Uterine smooth muscle cell (primary cell): ENCODE data around the gene CMBL. TPM values are rescaled to one million over a fixed set of nuclear protein-coding genes. Genes with fewer than 3 reads are reported as not detected.

Source experiments
- total RNA-seq: library from RNA; depleted of rRNA; stranded (reverse); fragments of >200 nt; gene quantifications from 2 replicates; pipeline ENCODE4 v1.2.3, GENCODE V29; 2014

The CMBL gene
- total RNA-seq: 8.7 and 14.0 TPM in 2 replicates

GRCh38 chr5:10307206-10308148 lies at the start of gene CMBL:
TSS of gene CMBL (minus strand) at chr5:10307902. CDS start at chr5:10290762, 17,140 bp downstream.

GRCh38 chr5:10353241-10354047 lies 45.7 kb upstream of the CMBL start, which contains the start of gene MARCHF6:
TSS of gene MARCHF6 (plus strand) at chr5:10353695. CDS start at chr5:10353899, 204 bp downstream.

GRCh38 chr5:10249948-10250805 lies 57.5 kb downstream of the CMBL start, which contains the start of gene CCT5:
TSS of gene CCT5 (plus strand) at chr5:10250280. CDS start at chr5:10250341, 61 bp downstream.

Other genes with a start within 250 kb of the CMBL start
- gene ATPSCKMT, start 58.0 kb downstream of the CMBL start, total RNA-seq: 31.6 and 34.5 TPM in 2 replicates
- gene CCT5, start 57.6 kb downstream of the CMBL start, total RNA-seq: 471 and 950 TPM in 2 replicates
- 61.9 and 106 TPM in 2 replicates for gene MARCHF6, start 45.8 kb upstream of the CMBL start, total RNA-seq
- gene ROPN1L, start 134.0 kb upstream of the CMBL start, total RNA-seq: 0.37 and 0.44 TPM in 2 replicates